WERI-Rb-1 (cell line): ENCODE measurements around the gene TTC27.

Source experiments
- DNase-seq: peaks from one replicate; pipeline ENCODE4 v3.0.0-alpha.2; 2020
- H3K27ac ChIP-seq: fragments of 250-450 bp; sonication (Bioruptor Pico); 2 replicates; pipeline ENCODE4 v1.5.1; 2020; ENCODE audit warnings: mild to moderate bottlenecking, moderate library complexity
- H3K27me3 ChIP-seq: fragments of 250-450 bp; sonication (Bioruptor Pico); 2 replicates; pipeline ENCODE4 v1.5.1; 2021; ENCODE audit warnings: mild to moderate bottlenecking, low read depth, moderate library complexity; ENCODE audit not compliant: insufficient read depth, severe bottlenecking
- H3K36me3 ChIP-seq: fragments of 250-450 bp; sonication (Bioruptor Pico); 2 replicates; pipeline ENCODE4 v1.5.1; 2020; ENCODE audit warnings: mild to moderate bottlenecking, moderate library complexity
- H3K4me3 ChIP-seq: 2 replicates; pipeline ENCODE4 v1.5.1; 2011; ENCODE audit warnings: low read depth, mild to moderate bottlenecking, control low read depth, low read length
- H3K9me3 ChIP-seq: fragments of 250-450 bp; sonication (Bioruptor Pico); 2 replicates; pipeline ENCODE4 v1.5.1; 2021; ENCODE audit warnings: mild to moderate bottlenecking, moderate library complexity; ENCODE audit not compliant: severe bottlenecking
- TF ChIP-seq, protein P1 (sequence below): IDR thresholded peaks from 2 replicates; pipeline ENCODE4 v1.5.1; 2011; ENCODE audit warnings: low read depth, mild to moderate bottlenecking, control low read depth, inconsistent platforms, low read length

TTC27 gene

DNA sequence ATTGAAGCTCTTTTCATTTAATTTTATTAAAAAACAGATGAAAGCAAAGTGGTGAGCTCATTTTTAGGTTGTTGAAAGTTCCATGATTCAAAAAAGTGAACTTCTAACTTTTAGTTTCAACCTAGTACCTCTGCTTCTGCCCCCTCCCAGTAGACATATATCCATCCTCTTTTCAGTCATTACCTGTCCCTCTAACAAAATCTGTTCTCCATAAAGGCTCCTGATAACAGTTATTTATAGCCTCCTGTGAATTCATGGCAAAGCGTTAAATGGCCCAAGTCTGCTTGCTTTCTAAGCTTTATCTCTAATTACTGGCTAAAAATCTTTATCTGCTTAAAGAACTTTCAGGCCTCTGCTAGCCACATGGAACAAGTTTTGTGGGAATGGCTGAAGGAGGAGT is 148.1 kb downstream of the TTC27 start:
- no peaks in the 10 kb centered on the region for H3K27me3 ChIP-seq
- no peak overlapping the region for H3K4me3 ChIP-seq
- TF ChIP-seq, protein P1, sequence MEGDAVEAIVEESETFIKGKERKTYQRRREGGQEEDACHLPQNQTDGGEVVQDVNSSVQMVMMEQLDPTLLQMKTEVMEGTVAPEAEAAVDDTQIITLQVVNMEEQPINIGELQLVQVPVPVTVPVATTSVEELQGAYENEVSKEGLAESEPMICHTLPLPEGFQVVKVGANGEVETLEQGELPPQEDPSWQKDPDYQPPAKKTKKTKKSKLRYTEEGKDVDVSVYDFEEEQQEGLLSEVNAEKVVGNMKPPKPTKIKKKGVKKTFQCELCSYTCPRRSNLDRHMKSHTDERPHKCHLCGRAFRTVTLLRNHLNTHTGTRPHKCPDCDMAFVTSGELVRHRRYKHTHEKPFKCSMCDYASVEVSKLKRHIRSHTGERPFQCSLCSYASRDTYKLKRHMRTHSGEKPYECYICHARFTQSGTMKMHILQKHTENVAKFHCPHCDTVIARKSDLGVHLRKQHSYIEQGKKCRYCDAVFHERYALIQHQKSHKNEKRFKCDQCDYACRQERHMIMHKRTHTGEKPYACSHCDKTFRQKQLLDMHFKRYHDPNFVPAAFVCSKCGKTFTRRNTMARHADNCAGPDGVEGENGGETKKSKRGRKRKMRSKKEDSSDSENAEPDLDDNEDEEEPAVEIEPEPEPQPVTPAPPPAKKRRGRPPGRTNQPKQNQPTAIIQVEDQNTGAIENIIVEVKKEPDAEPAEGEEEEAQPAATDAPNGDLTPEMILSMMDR, result no peak
- no peak for DNase-seq
- H3K9me3 ChIP-seq, result peaks cover 4% of the 10 kb centered on the region
- no peaks in the 10 kb centered on the region for H3K36me3 ChIP-seq
- H3K27ac ChIP-seq, result no peak overlapping the region

DNA sequence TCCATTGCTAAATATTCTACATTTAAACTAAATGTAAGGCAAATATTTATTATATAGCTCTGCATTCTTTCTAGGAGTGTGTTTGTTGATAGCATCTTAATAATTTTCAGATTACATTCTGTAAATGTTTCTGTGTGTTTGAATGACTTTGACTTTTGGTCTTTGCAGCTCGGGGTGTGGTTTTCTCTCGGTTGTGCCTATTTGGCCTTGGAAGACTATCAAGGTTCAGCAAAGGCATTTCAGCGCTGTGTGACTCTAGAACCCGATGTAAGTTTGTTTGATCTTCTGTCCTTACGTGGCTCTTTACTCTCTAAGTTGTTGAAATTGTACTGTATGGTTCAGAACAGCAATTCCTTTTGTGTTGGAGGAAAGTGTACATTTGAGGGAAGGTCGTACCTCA is 149.9 kb downstream of the TTC27 start:
- TF ChIP-seq, protein P1, result no peak
- no peaks in the 10 kb centered on the region for H3K27me3 ChIP-seq
- H3K36me3 ChIP-seq, result no peaks in the 10 kb centered on the region
- no peak for DNase-seq
- H3K9me3 ChIP-seq, result peaks cover 11% of the 10 kb centered on the region
- H3K4me3 ChIP-seq, result no peak overlapping the region
- no peak overlapping the region for H3K27ac ChIP-seq

DNA sequence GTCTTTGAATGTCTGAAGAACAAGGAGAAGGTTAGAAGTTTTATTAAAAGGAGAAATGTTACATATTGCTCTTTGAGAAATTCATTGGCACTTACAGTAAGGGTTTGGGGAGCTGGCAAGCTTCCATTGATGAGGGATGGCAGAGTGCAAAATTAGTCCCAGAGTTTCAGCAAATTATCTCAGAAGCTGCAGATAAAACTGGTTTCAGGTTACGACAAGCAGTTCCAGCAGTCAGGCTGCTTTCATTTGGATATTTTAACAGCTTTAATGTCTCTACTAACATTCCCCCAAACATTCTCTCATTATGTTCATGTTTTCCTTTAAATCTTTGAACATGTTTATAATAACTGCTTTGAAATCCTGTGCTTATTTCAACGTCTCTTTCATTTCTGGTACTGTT is 153.1 kb downstream of the TTC27 start:
- no peaks in the 10 kb centered on the region for H3K27me3 ChIP-seq
- no peak for DNase-seq
- H3K27ac ChIP-seq, result no peak overlapping the region
- TF ChIP-seq, protein P1, result no peak
- no peaks in the 10 kb centered on the region for H3K36me3 ChIP-seq
- no peak overlapping the region for H3K4me3 ChIP-seq
- peaks cover 11% of the 10 kb centered on the region for H3K9me3 ChIP-seq

DNA sequence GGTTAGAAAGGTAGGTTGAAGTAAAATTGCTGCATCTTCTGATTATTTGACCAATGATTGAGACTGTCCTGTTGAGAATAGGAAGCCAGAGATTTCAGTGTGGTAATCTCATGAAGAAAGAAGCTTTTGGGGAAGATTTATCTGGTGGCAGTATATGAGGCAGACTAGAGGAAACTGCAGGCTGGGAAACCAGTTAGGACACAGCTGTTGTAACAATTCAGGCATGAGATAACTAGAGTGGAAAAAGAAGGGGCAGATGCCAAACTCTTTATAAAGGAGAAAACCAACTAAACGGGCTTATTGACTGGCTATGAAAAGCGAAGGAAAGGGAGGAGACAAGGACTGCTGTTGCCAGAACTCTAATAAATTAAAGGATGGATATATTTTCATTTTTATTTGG is 155.6 kb downstream of the TTC27 start:
- Histone ChIP-seq H3K4me3 (no peak overlapping the region), H3K36me3 (no peaks in the 10 kb centered on the region), H3K9me3 (peaks cover 11% of the 10 kb centered on the region), H3K27me3 (no peaks in the 10 kb centered on the region), H3K27ac (no peak overlapping the region)
- no peak for DNase-seq
- TF ChIP-seq, protein P1, result no peak

DNA sequence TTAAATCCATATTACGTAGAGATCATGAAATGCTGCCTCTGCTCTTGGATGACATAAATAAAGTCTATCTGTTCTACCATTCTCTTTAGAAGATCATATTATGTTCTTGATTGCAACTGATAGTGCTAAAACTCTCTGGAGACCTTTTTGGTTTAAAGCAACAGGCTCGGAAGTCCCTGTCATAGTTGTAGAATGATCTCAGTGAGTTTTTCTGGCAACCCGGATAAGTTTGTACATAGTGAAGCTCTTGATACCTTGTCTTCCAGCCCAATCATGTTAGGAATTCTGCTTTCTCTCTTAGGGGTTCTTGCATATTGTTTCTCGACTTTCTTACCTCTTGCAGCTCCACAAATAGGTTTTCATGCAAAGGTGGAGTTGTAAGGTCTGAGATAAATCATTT is 156.1 kb downstream of the TTC27 start:
- no peak overlapping the region for H3K27ac ChIP-seq
- H3K27me3 ChIP-seq, result no peaks in the 10 kb centered on the region
- H3K9me3 ChIP-seq, result peaks cover 8% of the 10 kb centered on the region
- DNase-seq, result no peak
- TF ChIP-seq, protein P1, result no peak
- H3K4me3 ChIP-seq, result no peak overlapping the region
- no peaks in the 10 kb centered on the region for H3K36me3 ChIP-seq

DNA sequence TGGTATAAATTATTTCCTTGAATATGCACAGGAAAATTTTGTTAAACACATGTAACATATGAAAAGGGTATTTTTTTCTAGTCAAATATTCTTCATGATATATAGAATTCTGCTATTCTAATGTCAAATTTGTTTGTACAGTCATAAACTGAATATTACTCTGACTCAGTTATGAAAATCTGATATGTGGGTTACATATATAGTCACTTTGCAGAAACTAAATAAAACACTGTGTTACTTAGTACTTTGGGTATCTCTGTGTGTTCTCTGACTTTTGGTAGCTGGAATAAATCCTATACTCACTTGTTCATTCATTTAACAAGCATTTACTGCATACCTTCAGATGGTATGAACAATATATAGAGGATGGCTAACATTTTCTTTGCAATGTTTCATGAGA is 159.4 kb downstream of the TTC27 start:
- Histone ChIP-seq H3K9me3 (no peaks in the 10 kb centered on the region), H3K36me3 (no peaks in the 10 kb centered on the region), H3K4me3 (no peak overlapping the region), H3K27ac (no peak overlapping the region), H3K27me3 (no peaks in the 10 kb centered on the region)
- DNase-seq, result no peak
- TF ChIP-seq, protein P1, result no peak
